Measurements from ENCODE around the gene CEP112. TPM values are rescaled to one million over a fixed set of nuclear protein-coding genes. Genes with fewer than 3 reads are reported as not detected.

CEP112 gene
- polyA plus RNA-seq, 1 donor (not counting 4 experiments of a cell fraction or from before 2014, with no cell fraction given) = 2.6 TPM

DNA sequence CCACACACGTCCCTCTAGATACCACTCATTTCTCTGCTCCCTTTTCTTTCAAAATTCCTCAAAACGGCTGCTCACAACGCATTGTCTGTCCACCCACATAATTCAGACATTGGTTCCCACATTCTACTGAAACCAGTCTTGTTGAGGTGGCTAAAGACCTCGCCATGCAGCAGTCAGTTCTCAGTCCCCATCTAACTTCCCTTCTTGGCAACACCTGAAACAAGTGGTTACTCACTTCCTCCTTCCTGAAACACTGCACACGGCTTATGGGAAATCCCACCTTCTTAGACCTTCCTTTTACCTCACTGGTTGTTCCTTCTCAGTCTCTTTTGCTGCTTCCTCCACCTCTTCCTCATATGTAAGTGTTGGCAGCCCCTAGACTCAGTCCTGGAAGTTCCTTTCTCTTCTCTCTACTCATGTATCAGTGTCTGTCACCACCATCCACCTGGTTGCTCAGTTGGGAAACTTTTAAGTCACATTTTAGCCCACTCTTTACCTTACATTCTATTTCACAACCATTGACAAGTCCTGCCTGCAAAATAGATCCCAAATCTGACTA, 277.1 kb downstream of the CEP112 start:
- H3K27me3 ChIP-seq (ENCODE audit: control insufficient read depth, extremely low read depth, insufficient read depth, low read length) = no peaks in the 10 kb centered on the region
- H3K9me3 ChIP-seq (ENCODE audit: control insufficient read depth, low read depth, low read length) = no peaks in the 10 kb centered on the region
- FAIRE-seq (no peak), DNase-seq (ENCODE audit: low read depth, low spot score) (no peak)
- no peaks in the 10 kb centered on the region for H3K79me2 ChIP-seq (ENCODE audit: control insufficient read depth, insufficient read depth, low read length)
- no peak overlapping the region for H3K27ac ChIP-seq (ENCODE audit: control insufficient read depth, insufficient read depth, low read length)
- no peak overlapping the region for H3K4me3 ChIP-seq (ENCODE audit: control insufficient read depth in 2 of 3, extremely low read depth in 1 of 3, insufficient read depth in 2 of 3, low read depth in 1 of 3, low read length in 3 of 3)
- no peak for TF ChIP-seq EZH2 (IDR thresholded peaks at IDR 0.05; ENCODE audit: low read length)
- TF ChIP-seq, protein P1, sequence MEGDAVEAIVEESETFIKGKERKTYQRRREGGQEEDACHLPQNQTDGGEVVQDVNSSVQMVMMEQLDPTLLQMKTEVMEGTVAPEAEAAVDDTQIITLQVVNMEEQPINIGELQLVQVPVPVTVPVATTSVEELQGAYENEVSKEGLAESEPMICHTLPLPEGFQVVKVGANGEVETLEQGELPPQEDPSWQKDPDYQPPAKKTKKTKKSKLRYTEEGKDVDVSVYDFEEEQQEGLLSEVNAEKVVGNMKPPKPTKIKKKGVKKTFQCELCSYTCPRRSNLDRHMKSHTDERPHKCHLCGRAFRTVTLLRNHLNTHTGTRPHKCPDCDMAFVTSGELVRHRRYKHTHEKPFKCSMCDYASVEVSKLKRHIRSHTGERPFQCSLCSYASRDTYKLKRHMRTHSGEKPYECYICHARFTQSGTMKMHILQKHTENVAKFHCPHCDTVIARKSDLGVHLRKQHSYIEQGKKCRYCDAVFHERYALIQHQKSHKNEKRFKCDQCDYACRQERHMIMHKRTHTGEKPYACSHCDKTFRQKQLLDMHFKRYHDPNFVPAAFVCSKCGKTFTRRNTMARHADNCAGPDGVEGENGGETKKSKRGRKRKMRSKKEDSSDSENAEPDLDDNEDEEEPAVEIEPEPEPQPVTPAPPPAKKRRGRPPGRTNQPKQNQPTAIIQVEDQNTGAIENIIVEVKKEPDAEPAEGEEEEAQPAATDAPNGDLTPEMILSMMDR (optimal IDR thresholded peaks at IDR 0.05 in 1 of 3, IDR thresholded peaks at IDR 0.05 in 1 of 3, conservative IDR thresholded peaks at IDR 0.05 in 1 of 3; ENCODE audit: extremely low read depth in 1 of 3, insufficient read depth in 2 of 3, low read length in 3 of 3) = no peak
- no peak overlapping the region for H3K9ac ChIP-seq (ENCODE audit: control insufficient read depth, extremely low read depth, insufficient read depth, low read length)
- H3K4me1 ChIP-seq (ENCODE audit: control insufficient read depth, extremely low read depth, insufficient read depth, low read length) = no peaks in the 10 kb centered on the region
- dilution Hi-C loops (cut with MboI; ENCODE audit: extremely low pct_ligation_motif_present, low sequenced_read_pairs) = no loop called here
- no peak overlapping the region for H3K4me2 ChIP-seq (ENCODE audit: control insufficient read depth, extremely low read depth, insufficient read depth, low read depth, low read length)
- no peaks in the 10 kb centered on the region for H4K20me1 ChIP-seq (ENCODE audit: control insufficient read depth, extremely low read depth, insufficient read depth, low read length)
- H3K36me3 ChIP-seq (ENCODE audit: control insufficient read depth in 2 of 2, extremely low read depth in 1 of 2, insufficient read depth in 2 of 2, low read length in 2 of 2) = no peaks in the 10 kb centered on the region
- no peaks in the 10 kb centered on the region for H3K9me1 ChIP-seq (ENCODE audit: control insufficient read depth, extremely low read depth, insufficient read depth, low read length)
- no peak overlapping the region for H2AFZ ChIP-seq (ENCODE audit: control insufficient read depth, low read length)

DNA sequence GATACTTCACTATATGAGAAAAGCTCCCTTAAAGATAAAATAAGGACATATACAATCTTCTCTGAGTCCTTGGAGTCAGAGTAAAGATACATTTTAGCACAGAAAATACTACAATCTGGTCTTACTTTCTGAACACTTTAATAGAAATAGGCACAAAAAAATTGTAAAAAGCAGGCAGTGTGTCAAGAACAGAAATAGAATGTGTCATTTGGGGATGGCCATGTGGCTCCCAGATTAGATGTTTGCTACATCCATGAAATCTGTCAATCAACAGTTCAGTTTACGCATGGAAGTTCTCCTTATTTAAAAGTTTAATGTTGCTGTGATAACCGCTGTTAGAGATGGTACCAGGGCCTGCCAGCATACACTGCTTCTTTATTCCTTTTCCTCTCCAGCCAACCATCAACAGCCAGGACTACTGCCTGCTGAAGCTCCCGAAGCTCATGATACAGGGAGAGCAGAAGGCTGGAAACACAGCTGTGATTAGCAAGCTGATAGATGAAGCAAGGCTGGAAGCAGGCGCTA, 278.5 kb downstream of the CEP112 start:
- no peaks in the 10 kb centered on the region for H3K36me3 ChIP-seq (ENCODE audit: control insufficient read depth in 2 of 2, extremely low read depth in 1 of 2, insufficient read depth in 2 of 2, low read length in 2 of 2)
- H3K4me3 ChIP-seq (ENCODE audit: control insufficient read depth in 2 of 3, extremely low read depth in 1 of 3, insufficient read depth in 2 of 3, low read depth in 1 of 3, low read length in 3 of 3) = no peak overlapping the region
- H3K27me3 ChIP-seq (ENCODE audit: control insufficient read depth, extremely low read depth, insufficient read depth, low read length) = no peaks in the 10 kb centered on the region
- no peaks in the 10 kb centered on the region for H3K9me3 ChIP-seq (ENCODE audit: control insufficient read depth, low read depth, low read length)
- FAIRE-seq = no peak
- dilution Hi-C loops (cut with MboI; ENCODE audit: extremely low pct_ligation_motif_present, low sequenced_read_pairs) = no loop called here
- DNase-seq (ENCODE audit: low read depth, low spot score) = no peak
- H3K9me1 ChIP-seq (ENCODE audit: control insufficient read depth, extremely low read depth, insufficient read depth, low read length) = no peaks in the 10 kb centered on the region
- no peak overlapping the region for H3K27ac ChIP-seq (ENCODE audit: control insufficient read depth, insufficient read depth, low read length)
- H3K9ac ChIP-seq (ENCODE audit: control insufficient read depth, extremely low read depth, insufficient read depth, low read length) = no peak overlapping the region
- no peaks in the 10 kb centered on the region for H4K20me1 ChIP-seq (ENCODE audit: control insufficient read depth, extremely low read depth, insufficient read depth, low read length)
- no peak for TF ChIP-seq EZH2 (IDR thresholded peaks at IDR 0.05; ENCODE audit: low read length)
- TF ChIP-seq, protein P1 (optimal IDR thresholded peaks at IDR 0.05 in 1 of 3, IDR thresholded peaks at IDR 0.05 in 1 of 3, conservative IDR thresholded peaks at IDR 0.05 in 1 of 3; ENCODE audit: extremely low read depth in 1 of 3, insufficient read depth in 2 of 3, low read length in 3 of 3) = no peak
- no peak overlapping the region for H3K4me2 ChIP-seq (ENCODE audit: control insufficient read depth, extremely low read depth, insufficient read depth, low read depth, low read length)
- H3K79me2 ChIP-seq (ENCODE audit: control insufficient read depth, insufficient read depth, low read length) = no peaks in the 10 kb centered on the region
- H3K4me1 ChIP-seq (ENCODE audit: control insufficient read depth, extremely low read depth, insufficient read depth, low read length) = no peaks in the 10 kb centered on the region
- no peak overlapping the region for H2AFZ ChIP-seq (ENCODE audit: control insufficient read depth, low read length)

All from keratinocyte (primary cell).